ENCODE results near the gene MYOF.

- TF ChIP-seq CTCF (optimal IDR thresholded peaks at IDR 0.05 in 1 of 3, IDR thresholded peaks at IDR 0.05 in 1 of 3, conservative IDR thresholded peaks at IDR 0.05 in 1 of 3; ENCODE audit: extremely low read depth in 1 of 3, insufficient read depth in 2 of 3, low read length in 3 of 3) (no peak), EZH2 (IDR thresholded peaks at IDR 0.05; ENCODE audit: low read length) (no peak)
Observed at GRCh38 chr10:93334901-93335327, 147.2 kb downstream of the MYOF start.
